GM18520 (cell line): ENCODE data around the gene GINS2.

Experiments
- ATAC-seq: cut with Tn5 transposase; IDR thresholded peaks from one replicate; pipeline ENCODE4 v1.9.1; 2021; ENCODE audit not compliant: unreplicated experiment

GINS2 gene

GRCh38 chr16:85655216-85656129, 33.3 kb downstream of the GINS2 start:
- no peak for ATAC-seq

GRCh38 chr16:85654251-85655095, 34.3 kb downstream of the GINS2 start:
- no peak for ATAC-seq

GRCh38 chr16:85653290-85653891, 35.4 kb downstream of the GINS2 start:
- ATAC-seq = no peak

GRCh38 chr16:85652431-85653221, 36.1 kb downstream of the GINS2 start:
- no peak for ATAC-seq

- no peak for ATAC-seq
These were observed 36.9 kb downstream of the GINS2 start for GRCh38 chr16:85651629-85652430.

- ATAC-seq = no peak
These were observed 37.7 kb downstream of the GINS2 start for GRCh38 chr16:85650844-85651628.

GRCh38 chr16:85650135-85650843, 38.5 kb downstream of the GINS2 start:
- no peak for ATAC-seq

GRCh38 chr16:85649411-85650134, 39.2 kb downstream of the GINS2 start:
- no peak for ATAC-seq

GRCh38 chr16:85648805-85649204, 39.9 kb downstream of the GINS2 start:
- no peak for ATAC-seq

- ATAC-seq = no peak
These were observed 40.6 kb downstream of the GINS2 start for GRCh38 chr16:85648070-85648714.

GRCh38 chr16:85646976-85647375, 41.8 kb downstream of the GINS2 start:
- ATAC-seq = no peak

GRCh38 chr16:85646358-85646907, 42.3 kb downstream of the GINS2 start:
- ATAC-seq = no peak

GRCh38 chr16:85645021-85645589, 43.6 kb downstream of the GINS2 start:
- ATAC-seq = no peak

GRCh38 chr16:85644093-85644712, 44.6 kb downstream of the GINS2 start:
- ATAC-seq = no peak

GRCh38 chr16:85643631-85644030, 45.1 kb downstream of the GINS2 start:
- ATAC-seq = no peak

- ATAC-seq = no peak
These were observed 45.9 kb downstream of the GINS2 start for GRCh38 chr16:85642762-85643358.
